WERI-Rb-1 (cell line): Measurements from ENCODE around the gene ATG13.

ENCODE experiments used
- DNase-seq: peaks from one replicate; pipeline ENCODE4 v3.0.0-alpha.2; 2020
- H3K27ac ChIP-seq: fragments of 250-450 bp; sonication (Bioruptor Pico); 2 replicates; pipeline ENCODE4 v1.5.1; 2020; ENCODE audit warnings: mild to moderate bottlenecking, moderate library complexity
- H3K27me3 ChIP-seq: fragments of 250-450 bp; sonication (Bioruptor Pico); 2 replicates; pipeline ENCODE4 v1.5.1; 2021; ENCODE audit warnings: mild to moderate bottlenecking, low read depth, moderate library complexity; ENCODE audit not compliant: insufficient read depth, severe bottlenecking
- H3K36me3 ChIP-seq: fragments of 250-450 bp; sonication (Bioruptor Pico); 2 replicates; pipeline ENCODE4 v1.5.1; 2020; ENCODE audit warnings: mild to moderate bottlenecking, moderate library complexity
- H3K4me3 ChIP-seq: 2 replicates; pipeline ENCODE4 v1.5.1; 2011; ENCODE audit warnings: low read depth, mild to moderate bottlenecking, control low read depth, low read length
- H3K9me3 ChIP-seq: fragments of 250-450 bp; sonication (Bioruptor Pico); 2 replicates; pipeline ENCODE4 v1.5.1; 2021; ENCODE audit warnings: mild to moderate bottlenecking, moderate library complexity; ENCODE audit not compliant: severe bottlenecking
- CTCF ChIP-seq: IDR thresholded peaks from 2 replicates; pipeline ENCODE4 v1.5.1; 2011; ENCODE audit warnings: low read depth, mild to moderate bottlenecking, control low read depth, inconsistent platforms, low read length

The ATG13 gene

GRCh38 chr11:46679241-46680163, 62.1 kb downstream of the ATG13 start:
- H3K27ac ChIP-seq = no peak overlapping the region
- no peak for TF ChIP-seq CTCF
- H3K27me3 ChIP-seq = no peaks in the 10 kb centered on the region
- H3K9me3 ChIP-seq = no peaks in the 10 kb centered on the region
- no peak for DNase-seq
- H3K36me3 ChIP-seq = peaks cover 11% of the 10 kb centered on the region
- H3K4me3 ChIP-seq = no peak overlapping the region

- no peak for DNase-seq
- H3K27me3 ChIP-seq = no peaks in the 10 kb centered on the region
- no peak overlapping the region for H3K27ac ChIP-seq
- H3K9me3 ChIP-seq = no peaks in the 10 kb centered on the region
- no peak for TF ChIP-seq CTCF
- no peak overlapping the region for H3K4me3 ChIP-seq
- H3K36me3 ChIP-seq = peaks cover 11% of the 10 kb centered on the region
Measured at GRCh38 chr11:46680164-46680760, 62.9 kb downstream of the ATG13 start.

- no peaks in the 10 kb centered on the region for H3K27me3 ChIP-seq
- H3K4me3 ChIP-seq = no peak overlapping the region
- no peak overlapping the region for H3K27ac ChIP-seq
- TF ChIP-seq CTCF = no peak
- H3K36me3 ChIP-seq = peaks cover 12% of the 10 kb centered on the region
- no peak for DNase-seq
- no peaks in the 10 kb centered on the region for H3K9me3 ChIP-seq
Measured at GRCh38 chr11:46680815-46681214, 63.5 kb downstream of the ATG13 start.

- Histone ChIP-seq H3K9me3 (no peaks in the 10 kb centered on the region), H3K4me3 (no peak overlapping the region), H3K27ac (no peak overlapping the region), H3K27me3 (no peaks in the 10 kb centered on the region), H3K36me3 (peaks cover 17% of the 10 kb centered on the region)
- no peak for DNase-seq
- TF ChIP-seq CTCF = no peak
Measured at GRCh38 chr11:46681814-46682213, 64.5 kb downstream of the ATG13 start.

GRCh38 chr11:46682773-46683752, 65.7 kb downstream of the ATG13 start:
- Histone ChIP-seq H3K27me3 (no peaks in the 10 kb centered on the region), H3K9me3 (no peaks in the 10 kb centered on the region), H3K4me3 (no peak overlapping the region), H3K36me3 (peaks cover 30% of the 10 kb centered on the region), H3K27ac (no peak overlapping the region)
- no peak for TF ChIP-seq CTCF
- no peak for DNase-seq
